GF-D8 (cell line): ENCODE results near the gene CNTROB.

ENCODE experiments used
- DNase-seq: peaks from one replicate; lab custom pipeline; 2025; lab: John Stamatoyannopoulos, UW

Gene CNTROB

GRCh38 chr17:7931709-7932482 lies at the start of gene CNTROB, which contains the start of gene TRAPPC1:
Gene CNTROB, plus strand, starts transcription at chr17:7932206. Its CDS starts 874 bp downstream, at chr17:7933080.
Gene TRAPPC1, minus strand, starts transcription at chr17:7931946. Its CDS starts 117 bp downstream, at chr17:7931829.
- DNase-seq = peak; percentile 78

- no peak for DNase-seq
These were observed 49.4 kb upstream of the CNTROB start for GRCh38 chr17:7882629-7883028.

GRCh38 chr17:7883781-7884386 lies 48.1 kb upstream of the CNTROB start:
- DNase-seq = no peak

GRCh38 chr17:7884581-7885366 lies 47.2 kb upstream of the CNTROB start:
- DNase-seq = no peak

GRCh38 chr17:7885367-7886226 lies 46.4 kb upstream of the CNTROB start:
- DNase-seq = peak; percentile 23

GRCh38 chr17:7886227-7887037 lies 45.6 kb upstream of the CNTROB start:
- no peak for DNase-seq

GRCh38 chr17:7887038-7887481 lies 44.9 kb upstream of the CNTROB start:
- no peak for DNase-seq

- DNase-seq = peak; percentile 77
These were observed 44.4 kb upstream of the CNTROB start for GRCh38 chr17:7887482-7888183.

- DNase-seq = no peak
These were observed 43.7 kb upstream of the CNTROB start, which contains the start of gene CHD3 for GRCh38 chr17:7888184-7888920. Gene CHD3, plus strand, starts transcription at chr17:7888789. Its CDS starts 212 bp downstream, at chr17:7889001.

GRCh38 chr17:7889166-7889955 lies 42.6 kb upstream of the CNTROB start:
- DNase-seq = peak; percentile 34

GRCh38 chr17:7893187-7893880 lies 38.7 kb upstream of the CNTROB start:
- no peak for DNase-seq

GRCh38 chr17:7894226-7894625 lies 37.8 kb upstream of the CNTROB start:
- no peak for DNase-seq

- DNase-seq = no peak
These were observed 37.1 kb upstream of the CNTROB start for GRCh38 chr17:7894866-7895265.

- no peak for DNase-seq
These were observed 34.9 kb upstream of the CNTROB start for GRCh38 chr17:7897090-7897489.

- DNase-seq = no peak
These were observed 34.2 kb upstream of the CNTROB start for GRCh38 chr17:7897773-7898172.

- DNase-seq = no peak
These were observed 28.6 kb upstream of the CNTROB start for GRCh38 chr17:7903154-7904103.

- no peak for DNase-seq
These were observed 22.9 kb upstream of the CNTROB start for GRCh38 chr17:7909089-7909488.
